K562 (cell line): ENCODE data around the gene LAMP1. TPM values are rescaled to one million over a fixed set of nuclear protein-coding genes. Genes with fewer than 3 reads are reported as not detected.

ENCODE experiments used
- ATAC-seq: fragments of 200-7000 bp; cut with Tn5 transposase; 3 replicates; pipeline ENCODE4 v1.9.1; 2020; ENCODE audit warnings: moderate library complexity
- BruUV-seq: library from RNA; stranded (reverse); fragments of 400-500 nt; replicated peaks from 2 replicates; lab custom pipeline; 2021; lab: Mats Ljungman, UMichigan
- CTCF ChIA-PET: fragments of 300-600 bp; formaldehyde crosslinking; extraction: SDS; loops from one replicate; lab custom pipeline; 2021; ENCODE audit warnings: low intra/inter-chr PET ratio; lab: Yijun Ruan, JAX
- POLR2A ChIA-PET: fragments of 300-600, 350-650 bp; sonication (Branson Sonifier 250); formaldehyde crosslinking; extraction: SDS; loops from one replicate; lab custom pipeline; 2021; ENCODE audit warnings: antibody characterized with exemption, inconsistent platforms; lab: Yijun Ruan, JAX
- DNase-seq, 4 experiments: peaks; one replicate each; pipeline versions ENCODE4 v3.0.0 to v3.0.0-alpha.2; 2011 to 2018; ENCODE audit warnings: low spot score in 3 of 4, mixed read lengths in 3 of 4; ENCODE audit errors: extremely low read depth in 1 of 4
- FAIRE-seq: peaks from 2 replicates; lab custom pipeline; 2011; peaks lifted over from hg19 to GRCh38; lab: Jason Lieb, UNC
- H2AFZ ChIP-seq: 2 replicates; pipeline ENCODE4 v1.6.0; 2011; ENCODE audit warnings: low read depth, low read length, control low read depth, inconsistent platforms
- H3K27ac ChIP-seq: fragments of 200-600 bp; 3 replicates; pipeline ENCODE4 v1.8.0; 2011; ENCODE audit warnings: low read depth, mild to moderate bottlenecking, control low read depth, inconsistent platforms, low read length, moderate library complexity, mixed read lengths; ENCODE audit errors: extremely low read depth
- H3K27me3 ChIP-seq, 2 experiments: fragments of 300-600 bp in 1 of 2; 2 replicates in 1 of 2; 3 replicates in 1 of 2; pipeline versions ENCODE4 v1.6.0 to v1.8.0; 2011; ENCODE audit warnings: inconsistent platforms in 2 of 2, low read length in 2 of 2, mild to moderate bottlenecking in 1 of 2, mixed read lengths in 1 of 2, moderate library complexity in 1 of 2; ENCODE audit not compliant: control insufficient read depth in 2 of 2, insufficient read depth in 2 of 2
- H3K36me3 ChIP-seq: fragments of 300-600 bp; 3 replicates; pipeline ENCODE4 v1.8.0; 2011; ENCODE audit warnings: mild to moderate bottlenecking, low read length, inconsistent platforms; ENCODE audit not compliant: control insufficient read depth, insufficient read depth
- H3K4me1 ChIP-seq, 2 experiments: fragments of 200-600 bp in 1 of 2; replicated peaks in 1 of 2; 2 replicates in 1 of 2; 3 replicates in 1 of 2; pipeline versions ENCODE4 v1.5.1 to v1.8.0; 2011; ENCODE audit warnings: inconsistent platforms in 2 of 2, low read length in 2 of 2, mild to moderate bottlenecking in 1 of 2, mixed read lengths in 1 of 2, moderate library complexity in 1 of 2; ENCODE audit not compliant: control insufficient read depth in 2 of 2, insufficient read depth in 2 of 2
- H3K4me2 ChIP-seq: 2 replicates; pipeline ENCODE4 v1.6.1; 2011; ENCODE audit warnings: low read length, control low read depth, inconsistent platforms, mixed read lengths; ENCODE audit not compliant: insufficient read depth
- H3K4me3 ChIP-seq: fragments of 200-600 bp; sonication (generic), shearing (Covaris generic); 2 replicates; pipeline ENCODE4 v1.5.1; 2016; ENCODE audit warnings: control low read depth, inconsistent platforms
- H3K79me2 ChIP-seq: fragments of 200-600 bp; 3 replicates; pipeline ENCODE4 v1.8.0; 2011; ENCODE audit warnings: low read length, inconsistent platforms; ENCODE audit not compliant: control insufficient read depth, insufficient read depth
- H3K9ac ChIP-seq, 2 experiments: 2 replicates each; pipeline versions ENCODE4 v1.6.0 to v1.6.1; 2011; ENCODE audit warnings: low read depth in 2 of 2, low read length in 2 of 2, control low read depth in 1 of 2, inconsistent platforms in 1 of 2, mild to moderate bottlenecking in 1 of 2, mixed read lengths in 1 of 2; ENCODE audit not compliant: insufficient read depth in 1 of 2
- H3K9me1 ChIP-seq: one replicate; pipeline ENCODE4 v1.6.0; 2011; ENCODE audit warnings: inconsistent platforms, mild to moderate bottlenecking, low read length, moderate library complexity; ENCODE audit not compliant: control insufficient read depth, insufficient read depth
- H3K9me3 ChIP-seq: replicated peaks from 2 replicates; pipeline ENCODE4 v1.5.1; 2011; ENCODE audit warnings: low read depth, low read length, inconsistent platforms; ENCODE audit not compliant: control insufficient read depth, insufficient read depth
- H4K20me1 ChIP-seq: replicated peaks from 2 replicates; pipeline ENCODE4 v1.6.1; 2011; ENCODE audit warnings: low read length, inconsistent platforms, mixed read lengths; ENCODE audit not compliant: control insufficient read depth, insufficient read depth
- ARID4B ChIP-seq: sonication (generic); formaldehyde crosslinking; IDR thresholded peaks from 2 replicates; pipeline ENCODE4 v1.8.0; 2022; ENCODE audit warnings: mild to moderate bottlenecking, missing genetic modification reagents
- BRF2 ChIP-seq: IDR thresholded peaks from 3 replicates; pipeline ENCODE4 v1.6.1; 2011; ENCODE audit warnings: borderline replicate concordance, mild to moderate bottlenecking; ENCODE audit not compliant: insufficient read length, insufficient read depth
- HDAC3 ChIP-seq: fragments of 450-650 bp; IDR thresholded peaks from 2 replicates; pipeline ENCODE4 v1.6.1; 2018; ENCODE audit warnings: borderline replicate concordance, mild to moderate bottlenecking, moderate library complexity; ENCODE audit not compliant: partially characterized antibody
- HMGN3 ChIP-seq: IDR thresholded peaks from 2 replicates; pipeline ENCODE4 v1.6.1; 2011; ENCODE audit warnings: borderline replicate concordance, low read depth, mild to moderate bottlenecking, mixed read lengths, low read length; ENCODE audit not compliant: insufficient read length; ENCODE audit errors: extremely low read depth
- KHSRP ChIP-seq: fragments of 450-650 bp; IDR thresholded peaks from 2 replicates; pipeline ENCODE4 v1.6.1; 2017
- KLF16 ChIP-seq: IDR thresholded peaks from 2 replicates; pipeline ENCODE4 v1.6.1; 2016; ENCODE audit warnings: antibody characterized with exemption
- PHF8 ChIP-seq: fragments of 200-600 bp; sonication (generic); IDR thresholded peaks from 2 replicates; pipeline ENCODE4 v1.6.1; 2012; ENCODE audit warnings: mixed run types, mild to moderate bottlenecking, inconsistent platforms, low read length, moderate library complexity, borderline replicate concordance
- SIN3B ChIP-seq: fragments of 450-650 bp; IDR thresholded peaks from 2 replicates; pipeline ENCODE4 v1.6.1; 2017; ENCODE audit warnings: low read depth, mild to moderate bottlenecking, moderate library complexity
- SPI1 ChIP-seq: IDR thresholded peaks from 2 replicates; pipeline ENCODE4 v1.6.1; 2011; ENCODE audit warnings: low read depth, low read length, control low read depth, borderline replicate concordance
- TFAP4 ChIP-seq: sonication (generic); formaldehyde crosslinking; IDR thresholded peaks from 2 replicates; pipeline ENCODE4 v1.8.0; 2022; ENCODE audit warnings: missing genetic modification reagents, mild to moderate bottlenecking, moderate library complexity, borderline replicate concordance
- YBX1 ChIP-seq: fragments of 450-650 bp; IDR thresholded peaks from 2 replicates; pipeline ENCODE4 v1.7.1; 2016; ENCODE audit warnings: mild to moderate bottlenecking
- ZBED1 ChIP-seq: IDR thresholded peaks from 2 replicates; pipeline ENCODE4 v1.6.1; 2014
- ZNF165 ChIP-seq: fragments of 250-450 bp; sonication (Bioruptor Pico); IDR thresholded peaks from 2 replicates; pipeline ENCODE4 v1.4.0; 2020; ENCODE audit warnings: borderline replicate concordance
- ZNF239 ChIP-seq: fragments of 250-450 bp; sonication (Bioruptor Pico); IDR thresholded peaks from 2 replicates; pipeline ENCODE4 v1.4.0; 2020; ENCODE audit warnings: mild to moderate bottlenecking
- ZNF639 ChIP-seq, 2 experiments: fragments of 200-800 bp in 1 of 2; sonication (Bioruptor generic) in 1 of 2; sonication (generic) in 1 of 2; formaldehyde crosslinking in 1 of 2; IDR thresholded peaks in 1 of 2; conservative IDR thresholded peaks in 1 of 2; 2 replicates each; pipeline versions ENCODE4 v1.5.0 to v1.6.1; 2016 to 2020; ENCODE audit warnings: missing compliant biosample characterization in 1 of 2, missing genetic modification characterization in 1 of 2, missing genetic modification reagents in 1 of 2
- WGBS: fragments of 100-300 bp; shearing (Covaris generic); methylation state at CpG from one replicate; pipeline ENCODE4 v1.1.6; 2016; ENCODE audit warnings: low coverage, mixed read lengths; ENCODE audit not compliant: insufficient coverage; ENCODE audit errors: missing lambda C conversion rate; 5-methylcytosine and 5-hydroxymethylcytosine counted together
- in situ Hi-C: fragments of 300-500 bp; cut with MboI; formaldehyde crosslinking; loops from 4 replicates; pipeline ENCODE4 v1.15.0; 2018; ENCODE audit warnings: inconsistent platforms, mixed read lengths
- intact Hi-C: fragments of 100-400 bp; cut with micrococcal nuclease; formaldehyde crosslinking; loops from 2 replicates; pipeline ENCODE4 v1.14.2; 2022
- polyA plus RNA-seq, 8 experiments: library from polyadenylated mRNA; depleted of rRNA in 4 of 8; stranded (reverse) in 5 of 8; unstranded in 3 of 8; fragments of >200 nt; fragmentation: Nextera tagmentation in 2 of 8; fragmentation: Illumina TruSeq in 1 of 8; extraction: Ambion mirVana in 2 of 8; extraction: Trizol in 1 of 8; gene quantifications; 2 replicates each; pipeline versions ENCODE4 v1.2.1 to v1.2.3, GENCODE V29; 2011 to 2014; ENCODE audit warnings: inconsistent platforms in 1 of 8, missing spikeins in 1 of 8
- total RNA-seq, 7 experiments: library from RNA; depleted of rRNA in 6 of 7; stranded (reverse); fragments of >200 nt in 6 of 7; fragmentation: Illumina TruSeq in 2 of 7; extraction: Trizol in 2 of 7; gene quantifications; 2 replicates each; pipeline versions ENCODE4 v1.2.1 to v1.2.3, GENCODE V29; 2011 to 2021; ENCODE audit warnings: low replicate concordance in 1 of 7

Gene LAMP1
- total and polyA plus RNA-seq, 9 of the 15 experiments (the other 6 are each of a cell fraction or from before 2014, with no cell fraction given), result 2.2 to 70.1 (median 30.5) TPM

GRCh38 chr13:113355621-113356020 lies 58.6 kb downstream of the LAMP1 start:
- no peak overlapping the region for H3K27ac ChIP-seq
- ChIA-PET POLR2A (no interaction called here), CTCF (no interaction called here)
- H3K4me3 ChIP-seq, result no peak overlapping the region
- DNase-seq (no peak), ATAC-seq (no peak), FAIRE-seq (no peak)
- H4K20me1 ChIP-seq, result no peaks in the 10 kb centered on the region
- H3K9me1 ChIP-seq, result no peaks in the 10 kb centered on the region
- intact Hi-C loops (loop anchor here (5.0 kb wide), 1 partner anchor 58 kb away; the partner anchor contains the start of gene LAMP1), in situ Hi-C loops (no loop called here)
- H2AFZ ChIP-seq, result no peak overlapping the region
- no TSS peak for BruUV-seq
- WGBS, result 77% methylated on average over 7 of the region's 10 CpGs
- no peaks in the 10 kb centered on the region; the same call in 2 of the 3 replicates for H3K79me2 ChIP-seq
- H3K9me3 ChIP-seq, result no peaks in the 10 kb centered on the region
- H3K4me1 ChIP-seq, result peaks cover 9 to 18% of the 10 kb centered on the region in 2 experiments; a peak in 4 of 5 replicates
- H3K36me3 ChIP-seq, result 0 out of 3 replicates have a peak, but pooled peaks cover 6% of the 10 kb centered on the region
- no peaks in the 10 kb centered on the region for H3K27me3 ChIP-seq
- H3K4me2 ChIP-seq, result no peak overlapping the region
- H3K9ac ChIP-seq, result no peak overlapping the region
- TF ChIP-seq HDAC3 (no peak), ZBED1 (no peak), ZNF239 (CRISPR knock-in tag) (no peak), HMGN3 (no peak), YBX1 (no peak), ARID4B (CRISPR knock-in tag) (no peak), BRF2 (no peak), KLF16 (no peak), TFAP4 (CRISPR knock-in tag) (no peak), SPI1 (no peak), PHF8 (no peak), ZNF639 (CRISPR knock-in tag; conservative IDR thresholded peaks at IDR 0.05 in 1 of 2, IDR thresholded peaks at IDR 0.05 in 1 of 2) (no peak), KHSRP (no peak), SIN3B (no peak), ZNF165 (CRISPR knock-in tag) (no peak)
